Keratinocyte (primary cell): ENCODE results near the gene NGLY1. TPM values are rescaled to one million over a fixed set of nuclear protein-coding genes. Genes with fewer than 3 reads are reported as not detected.

Experiments
- DNase-seq: peaks from one replicate; pipeline ENCODE4 v3.0.0-alpha.2; 2011; ENCODE audit warnings: low read depth, missing footprints, low spot score
- FAIRE-seq: peaks from 2 replicates; lab custom pipeline; 2011; peaks lifted over from hg19 to GRCh38; lab: Jason Lieb, UNC
- H2AFZ ChIP-seq: 2 replicates; pipeline ENCODE4 v1.6.0; 2012; ENCODE audit warnings: low read length, control low read depth, inconsistent platforms; ENCODE audit not compliant: control insufficient read depth
- H3K27ac ChIP-seq: 2 replicates; pipeline ENCODE4 v1.5.1; 2011; ENCODE audit warnings: low read length; ENCODE audit not compliant: control insufficient read depth, insufficient read depth
- H3K27me3 ChIP-seq: 3 replicates; pipeline ENCODE4 v1.6.0; 2011; ENCODE audit warnings: low read length; ENCODE audit not compliant: control insufficient read depth, insufficient read depth; ENCODE audit errors: extremely low read depth
- H3K36me3 ChIP-seq, 2 experiments: 2 replicates in 1 of 2; 3 replicates in 1 of 2; pipeline ENCODE4 v1.5.1; 2011; ENCODE audit warnings: low read length in 2 of 2, mild to moderate bottlenecking in 1 of 2; ENCODE audit not compliant: control insufficient read depth in 2 of 2, insufficient read depth in 2 of 2; ENCODE audit errors: extremely low read depth in 1 of 2
- H3K4me1 ChIP-seq: 3 replicates; pipeline ENCODE4 v1.5.1; 2011; ENCODE audit warnings: low read length; ENCODE audit not compliant: control insufficient read depth, insufficient read depth; ENCODE audit errors: extremely low read depth
- H3K4me2 ChIP-seq: 3 replicates; pipeline ENCODE4 v1.6.0; 2011; ENCODE audit warnings: low read depth, low read length; ENCODE audit not compliant: control insufficient read depth, insufficient read depth; ENCODE audit errors: extremely low read depth
- H3K4me3 ChIP-seq, 3 experiments: fragments of 200-600 bp in 1 of 3; sonication (generic) in 1 of 3; 2 replicates in 2 of 3; 3 replicates in 1 of 3; pipeline ENCODE4 v1.5.1; 2011 to 2016; ENCODE audit warnings: low read length in 3 of 3, mild to moderate bottlenecking in 3 of 3, control low read depth in 2 of 3, inconsistent platforms in 1 of 3, low read depth in 1 of 3, mixed read lengths in 1 of 3, mixed run types in 1 of 3, moderate library complexity in 1 of 3; ENCODE audit not compliant: control insufficient read depth in 2 of 3, insufficient read depth in 2 of 3; ENCODE audit errors: extremely low read depth in 1 of 3
- H3K79me2 ChIP-seq: 2 replicates; pipeline ENCODE4 v1.6.0; 2012; ENCODE audit warnings: low read length; ENCODE audit not compliant: control insufficient read depth, insufficient read depth
- H3K9ac ChIP-seq: 3 replicates; pipeline ENCODE4 v1.6.0; 2011; ENCODE audit warnings: low read length; ENCODE audit not compliant: control insufficient read depth, insufficient read depth; ENCODE audit errors: extremely low read depth
- H3K9me1 ChIP-seq: 3 replicates; pipeline ENCODE4 v1.6.0; 2011; ENCODE audit warnings: low read length; ENCODE audit not compliant: control insufficient read depth, insufficient read depth; ENCODE audit errors: extremely low read depth
- H3K9me3 ChIP-seq: 2 replicates; pipeline ENCODE4 v1.5.1; 2012; ENCODE audit warnings: low read depth, low read length; ENCODE audit not compliant: control insufficient read depth
- H4K20me1 ChIP-seq: 3 replicates; pipeline ENCODE4 v1.6.0; 2011; ENCODE audit warnings: low read length; ENCODE audit not compliant: control insufficient read depth, insufficient read depth; ENCODE audit errors: extremely low read depth
- CTCF ChIP-seq, 3 experiments: IDR thresholded peaks in 1 of 3; conservative IDR thresholded peaks in 1 of 3; optimal IDR thresholded peaks in 1 of 3; 2 replicates in 2 of 3; 3 replicates in 1 of 3; pipeline versions ENCODE3 to v1.5.1; 2011; ENCODE audit warnings: low read length in 3 of 3, mild to moderate bottlenecking in 3 of 3, moderate library complexity in 2 of 3, control low read depth in 1 of 3, inconsistent platforms in 1 of 3; ENCODE audit not compliant: insufficient read depth in 2 of 3; ENCODE audit errors: extremely low read depth in 1 of 3
- EZH2 ChIP-seq: IDR thresholded peaks from one replicate; pipeline ENCODE4 v1.6.1; 2012; ENCODE audit warnings: inconsistent platforms, mild to moderate bottlenecking, low read length, moderate library complexity
- dilution Hi-C: fragments of 300-500 bp; cut with MboI; formaldehyde crosslinking; loops from one replicate; pipeline ENCODE4 v1.7.0; 2020; ENCODE audit warnings: low sequenced_read_pairs; ENCODE audit not compliant: extremely low pct_ligation_motif_present
- polyA plus RNA-seq, 5 experiments: library from polyadenylated mRNA; depleted of rRNA in 3 of 5; stranded (reverse) in 3 of 5; stranded (forward) in 1 of 5; unstranded in 1 of 5; fragments of >200 nt; gene quantifications; 1 replicate in 1 of 5; 2 replicates in 3 of 5; 3 replicates in 1 of 5; pipeline versions ENCODE4 v1.2.1 to v1.2.3, GENCODE V29; 2011 to 2012; ENCODE audit warnings: missing spikeins in 2 of 5, low read depth in 1 of 5, low replicate concordance in 1 of 5

NGLY1 gene
- polyA plus RNA-seq, 1 donor (not counting 4 experiments of a cell fraction or from before 2014, with no cell fraction given): 19.5 TPM

- Histone ChIP-seq H3K9me1 (no peaks in the 10 kb centered on the region), H3K4me2 (no peak overlapping the region), H3K9me3 (no peaks in the 10 kb centered on the region), H2AFZ (no peak overlapping the region), H3K4me3 (no peak overlapping the region), H3K27me3 (no peaks in the 10 kb centered on the region), H3K36me3 (peaks cover 0 to 9% of the 10 kb centered on the region in 2 experiments), H4K20me1 (no peaks in the 10 kb centered on the region), H3K9ac (no peak overlapping the region), H3K27ac (no peak overlapping the region), H3K79me2 (no peaks in the 10 kb centered on the region), H3K4me1 (peaks cover 12% of the 10 kb centered on the region)
- FAIRE-seq (no peak), DNase-seq (no peak)
- dilution Hi-C loops: no loop called here
- TF ChIP-seq CTCF (optimal IDR thresholded peaks at IDR 0.05 in 1 of 3, IDR thresholded peaks at IDR 0.05 in 1 of 3, conservative IDR thresholded peaks at IDR 0.05 in 1 of 3; ENCODE audit: extremely low read depth in 1 of 3, insufficient read depth in 2 of 3, low read length in 3 of 3): no peak
- TF ChIP-seq EZH2: no peak
These were observed 32.2 kb downstream of the NGLY1 start for GRCh38 chr3:25751048-25751447.

- dilution Hi-C loops: no loop called here
- FAIRE-seq: no peak
These were observed 34.1 kb downstream of the NGLY1 start for GRCh38 chr3:25749031-25749581.

More at GRCh38 chr3:25749031-25749581, 34.1 kb downstream of the NGLY1 start:
- no peak for DNase-seq
- H3K4me1 ChIP-seq: peaks cover 12% of the 10 kb centered on the region
- H3K4me3 ChIP-seq: no peak overlapping the region
- H3K9me3 ChIP-seq: no peaks in the 10 kb centered on the region
- H4K20me1 ChIP-seq: no peaks in the 10 kb centered on the region
- no peak overlapping the region for H3K27ac ChIP-seq
- peaks cover 0 to 9% of the 10 kb centered on the region in 2 experiments for H3K36me3 ChIP-seq
- H3K79me2 ChIP-seq: no peaks in the 10 kb centered on the region
- TF ChIP-seq CTCF (optimal IDR thresholded peaks at IDR 0.05 in 1 of 3, IDR thresholded peaks at IDR 0.05 in 1 of 3, conservative IDR thresholded peaks at IDR 0.05 in 1 of 3; ENCODE audit: extremely low read depth in 1 of 3, insufficient read depth in 2 of 3, low read length in 3 of 3): no peak
- TF ChIP-seq EZH2: no peak
- no peaks in the 10 kb centered on the region for H3K9me1 ChIP-seq
- H3K9ac ChIP-seq: no peak overlapping the region
- H3K27me3 ChIP-seq: no peaks in the 10 kb centered on the region
- H3K4me2 ChIP-seq: no peak overlapping the region
- no peak overlapping the region for H2AFZ ChIP-seq
